DMS114 treated with DMSO at 0.1 percent for 48 hours (cell line): ENCODE results near the gene SLC40A1.

ENCODE experiments used
- DNase-seq: peaks from one replicate; lab custom pipeline; 2025; ENCODE audit not compliant: unreplicated experiment; lab: John Stamatoyannopoulos, UW

Gene SLC40A1

DNA sequence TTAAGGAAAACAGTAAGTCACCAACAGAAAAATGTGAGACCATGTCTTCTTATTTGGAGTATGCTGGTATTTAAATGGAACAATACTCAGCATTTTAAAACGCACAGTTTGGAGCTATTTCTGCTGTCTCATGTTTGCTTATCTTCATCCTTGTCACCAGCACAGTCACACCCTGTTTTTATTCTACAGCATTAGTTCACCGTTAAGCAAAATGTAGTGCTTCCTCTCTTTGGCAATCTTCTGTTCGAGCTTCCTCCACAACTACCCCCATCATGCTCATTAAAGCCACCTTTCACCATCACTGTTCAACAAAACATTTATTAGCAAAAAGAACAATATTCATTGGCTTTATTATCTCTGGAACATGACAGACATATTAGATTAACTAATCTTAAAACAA lies 64.0 kb downstream of the SLC40A1 start:
- DNase-seq: no peak

DNA sequence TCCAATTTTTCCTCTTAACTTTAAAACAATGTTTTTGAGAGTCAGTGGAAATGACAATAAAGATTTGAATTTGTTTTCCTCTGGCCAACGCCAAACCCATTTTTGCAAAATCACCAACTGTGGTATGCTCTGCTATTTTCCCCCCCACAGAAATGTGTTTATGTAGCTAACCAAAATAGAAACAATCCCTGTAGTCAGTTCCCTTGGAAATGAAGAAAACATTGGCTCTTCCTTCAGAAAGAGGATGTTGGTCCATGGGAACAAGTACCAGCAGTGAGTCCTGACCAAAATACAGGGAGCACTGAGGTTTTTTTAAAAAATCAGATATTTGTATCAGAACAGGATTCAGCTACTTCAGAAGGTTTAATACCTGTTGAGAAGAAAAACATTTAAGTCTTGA lies 65.3 kb downstream of the SLC40A1 start:
- no peak for DNase-seq

DNA sequence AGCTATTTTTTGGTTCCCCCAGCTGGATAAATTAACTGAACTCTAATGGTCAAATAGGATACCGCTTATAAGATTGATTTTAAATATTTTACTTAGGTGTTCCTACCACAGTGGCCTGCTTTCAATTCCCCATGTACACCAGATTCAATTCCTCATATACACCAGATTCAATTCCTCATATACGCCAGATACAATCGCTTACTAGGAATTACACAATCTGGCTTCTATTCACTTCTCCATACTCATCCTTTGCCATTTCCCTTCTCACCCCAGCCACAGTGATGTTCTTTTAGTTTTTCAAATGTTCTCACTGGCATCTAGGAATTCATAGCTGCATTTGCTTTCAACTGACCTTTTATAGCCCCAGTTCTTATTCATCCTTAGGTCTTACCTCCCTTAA lies 66.5 kb downstream of the SLC40A1 start:
- no peak for DNase-seq

GRCh38 chr2:189512879-189513278 lies 67.7 kb downstream of the SLC40A1 start:
- no peak for DNase-seq

DNA sequence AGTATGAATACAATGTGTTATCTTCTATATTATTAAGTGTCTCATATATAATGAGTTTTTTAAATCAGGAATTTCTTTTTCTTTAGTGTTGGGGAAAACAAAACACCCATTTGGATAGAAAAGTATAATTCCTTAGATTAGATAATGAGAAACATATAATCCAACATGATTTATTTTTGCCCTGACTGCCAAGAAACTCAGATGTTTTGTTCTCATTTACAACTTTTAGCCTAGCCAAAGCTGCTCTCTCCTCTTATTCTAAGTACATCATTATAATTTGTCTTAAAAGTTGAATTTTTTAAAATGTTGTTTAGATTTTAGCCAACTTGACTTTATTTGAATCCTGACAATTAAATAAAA lies 68.6 kb downstream of the SLC40A1 start:
- DNase-seq: no peak

DNA sequence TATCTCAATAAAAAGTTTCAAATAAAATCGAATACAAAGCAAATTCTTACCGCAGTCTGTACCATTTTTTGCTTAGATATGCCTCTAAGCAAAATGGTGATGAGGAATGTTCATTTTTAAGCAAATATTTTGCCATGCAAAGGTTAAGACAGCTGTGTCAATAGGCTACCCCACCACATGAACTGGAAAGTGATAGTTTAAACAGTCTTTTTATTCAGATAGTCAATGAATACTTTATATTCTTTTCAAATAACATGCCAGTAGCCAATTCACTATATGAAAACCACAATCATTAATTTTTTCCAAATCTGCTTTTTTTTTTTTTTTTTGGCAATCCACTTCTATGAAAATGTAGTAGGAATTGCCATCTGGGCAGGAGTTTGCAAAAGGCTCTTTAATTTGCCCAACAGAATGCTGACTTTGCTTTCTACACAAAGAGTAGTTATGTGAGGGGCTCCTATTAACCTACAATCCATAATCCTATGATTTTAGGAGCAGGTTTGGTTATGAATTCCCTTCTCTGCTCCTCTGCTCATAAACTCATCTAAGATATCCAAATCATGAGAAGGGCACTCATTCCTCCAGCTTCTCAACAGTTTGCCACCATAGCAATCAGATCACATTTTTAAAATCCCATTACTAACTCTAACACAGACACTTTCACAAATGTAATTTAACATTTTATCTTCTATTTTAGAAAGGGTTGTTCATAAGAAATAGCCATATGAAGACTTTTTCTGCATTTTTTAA lies 69.2 kb downstream of the SLC40A1 start:
- DNase-seq: no peak
